ENCODE measurements around the gene STAT5A. TPM values are rescaled to one million over a fixed set of nuclear protein-coding genes. Genes with fewer than 3 reads are reported as not detected.

The STAT5A gene
- total and polyA plus RNA-seq, 9 of the 15 experiments (the other 6 are each of a cell fraction or from before 2014, with no cell fraction given) = 79.9 to 415 (median 196) TPM

DNA sequence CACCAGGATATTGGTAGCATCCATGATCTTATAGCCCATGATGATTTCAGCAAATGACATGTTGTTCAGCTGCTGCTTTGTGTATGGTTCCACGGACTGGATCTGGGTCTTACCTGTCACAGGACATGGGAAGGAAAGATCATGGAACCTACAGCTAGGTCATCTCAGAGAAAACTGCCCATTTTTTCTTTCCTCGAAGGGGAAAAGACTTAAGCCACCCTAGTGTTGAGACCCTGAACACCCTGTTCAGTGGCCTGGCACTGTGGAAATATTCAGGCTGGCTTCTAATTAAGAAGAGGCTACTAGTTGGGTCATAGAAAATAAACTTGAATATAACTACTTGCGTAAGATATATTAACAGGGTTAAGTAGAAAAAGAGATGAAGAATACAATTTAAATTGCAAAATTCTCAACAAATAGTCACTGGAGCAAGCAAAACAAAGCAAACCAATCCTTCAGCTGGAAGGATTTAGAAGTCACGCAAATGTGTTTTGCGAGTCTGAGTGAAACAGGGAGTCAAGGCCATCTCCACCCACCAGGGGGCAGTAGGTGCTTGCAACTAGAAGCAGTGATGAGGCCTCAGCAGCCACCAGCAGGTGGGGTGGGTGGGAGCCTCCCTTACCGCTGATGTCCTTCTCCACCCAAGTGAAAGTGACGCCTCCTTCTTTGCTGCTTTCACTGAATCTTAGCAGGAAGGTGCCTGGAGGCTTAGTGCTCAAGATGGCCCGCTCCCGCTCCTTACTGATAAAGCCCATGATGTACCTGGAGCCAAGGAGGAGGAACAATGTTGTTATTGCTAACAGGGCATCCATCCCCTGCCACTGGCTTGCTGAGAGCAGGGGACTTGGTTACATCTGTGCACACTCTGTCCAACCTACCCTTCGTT, 34.3 kb downstream of the STAT5A start (continued):
- TF ChIP-seq HDAC1 (IDR thresholded peaks at IDR 0.05) (0 out of 4 replicates have a peak, but pooled peaks of 1 of the 2 experiments have one; percentile 25), SMARCA5 (IDR thresholded peaks at IDR 0.05) (no peak), FOXK1 (CRISPR knock-in tag; IDR thresholded peaks at IDR 0.05; ENCODE audit: borderline replicate concordance) (no peak), MEF2D (tag; conservative IDR thresholded peaks at IDR 0.05; ENCODE audit: low read depth) (no peak), ZNF589 (CRISPR knock-in tag; IDR thresholded peaks at IDR 0.05; ENCODE audit: low read depth) (0 out of 2 replicates have a peak, but pooled peaks have one; percentile 33), ZNF23 (CRISPR knock-in tag; IDR thresholded peaks at IDR 0.05) (no peak), ZNF511 (CRISPR knock-in tag; IDR thresholded peaks at IDR 0.05) (0 out of 2 replicates have a peak, but pooled peaks have one; percentile 31), NR2C1 (IDR thresholded peaks at IDR 0.05) (no peak), NR2C1 (tag; IDR thresholded peaks at IDR 0.05) (no peak), DPF2 (IDR thresholded peaks at IDR 0.05) (0 out of 2 replicates have a peak, but pooled peaks have one; percentile 11), ZNF436 (CRISPR knock-in tag; IDR thresholded peaks at IDR 0.05) (no peak), MAFK (IDR thresholded peaks at IDR 0.05; ENCODE audit: low read length) (peak; percentile 26; the same call in 1 of the 2 replicates), ZBTB17 (CRISPR knock-in tag; IDR thresholded peaks at IDR 0.05) (no peak), BRF1 (IDR thresholded peaks at IDR 0.05; ENCODE audit: borderline replicate concordance, extremely low read depth, insufficient read length) (no peak), RNF2 (IDR thresholded peaks at IDR 0.05) (peak; percentile 73), POLR2A (conservative IDR thresholded peaks at IDR 0.05) (no peak), NFE2L1 (tag; IDR thresholded peaks at IDR 0.05; ENCODE audit: borderline replicate concordance, low read depth) (no peak), TCF7L2 (IDR thresholded peaks at IDR 0.05; ENCODE audit: low read depth, low read length) (no peak), NFE2 (IDR thresholded peaks at IDR 0.05; ENCODE audit: low read depth) (peak; percentile 44; the same call in 1 of the 2 replicates), GTF2E2 (tag; IDR thresholded peaks at IDR 0.05) (no peak)
- TF ChIP-seq, protein P1, sequence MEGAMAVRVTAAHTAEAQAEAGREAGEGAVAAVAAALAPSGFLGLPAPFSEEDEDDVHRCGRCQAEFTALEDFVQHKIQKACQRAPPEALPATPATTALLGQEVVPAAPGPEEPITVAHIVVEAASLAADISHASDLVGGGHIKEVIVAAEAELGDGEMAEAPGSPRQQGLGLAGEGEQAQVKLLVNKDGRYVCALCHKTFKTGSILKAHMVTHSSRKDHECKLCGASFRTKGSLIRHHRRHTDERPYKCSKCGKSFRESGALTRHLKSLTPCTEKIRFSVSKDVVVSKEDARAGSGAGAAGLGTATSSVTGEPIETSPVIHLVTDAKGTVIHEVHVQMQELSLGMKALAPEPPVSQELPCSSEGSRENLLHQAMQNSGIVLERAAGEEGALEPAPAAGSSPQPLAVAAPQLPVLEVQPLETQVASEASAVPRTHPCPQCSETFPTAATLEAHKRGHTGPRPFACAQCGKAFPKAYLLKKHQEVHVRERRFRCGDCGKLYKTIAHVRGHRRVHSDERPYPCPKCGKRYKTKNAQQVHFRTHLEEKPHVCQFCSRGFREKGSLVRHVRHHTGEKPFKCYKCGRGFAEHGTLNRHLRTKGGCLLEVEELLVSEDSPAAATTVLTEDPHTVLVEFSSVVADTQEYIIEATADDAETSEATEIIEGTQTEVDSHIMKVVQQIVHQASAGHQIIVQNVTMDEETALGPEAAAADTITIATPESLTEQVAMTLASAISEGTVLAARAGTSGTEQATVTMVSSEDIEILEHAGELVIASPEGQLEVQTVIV (CRISPR knock-in tag; IDR thresholded peaks at IDR 0.05; ENCODE audit: borderline replicate concordance) = no peak
- TF ChIP-seq, protein P2, sequence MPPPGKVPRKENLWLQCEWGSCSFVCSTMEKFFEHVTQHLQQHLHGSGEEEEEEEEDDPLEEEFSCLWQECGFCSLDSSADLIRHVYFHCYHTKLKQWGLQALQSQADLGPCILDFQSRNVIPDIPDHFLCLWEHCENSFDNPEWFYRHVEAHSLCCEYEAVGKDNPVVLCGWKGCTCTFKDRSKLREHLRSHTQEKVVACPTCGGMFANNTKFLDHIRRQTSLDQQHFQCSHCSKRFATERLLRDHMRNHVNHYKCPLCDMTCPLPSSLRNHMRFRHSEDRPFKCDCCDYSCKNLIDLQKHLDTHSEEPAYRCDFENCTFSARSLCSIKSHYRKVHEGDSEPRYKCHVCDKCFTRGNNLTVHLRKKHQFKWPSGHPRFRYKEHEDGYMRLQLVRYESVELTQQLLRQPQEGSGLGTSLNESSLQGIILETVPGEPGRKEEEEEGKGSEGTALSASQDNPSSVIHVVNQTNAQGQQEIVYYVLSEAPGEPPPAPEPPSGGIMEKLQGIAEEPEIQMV (tag; conservative IDR thresholded peaks at IDR 0.05; ENCODE audit: low read depth) = no peak
- TF ChIP-seq, protein P3, sequence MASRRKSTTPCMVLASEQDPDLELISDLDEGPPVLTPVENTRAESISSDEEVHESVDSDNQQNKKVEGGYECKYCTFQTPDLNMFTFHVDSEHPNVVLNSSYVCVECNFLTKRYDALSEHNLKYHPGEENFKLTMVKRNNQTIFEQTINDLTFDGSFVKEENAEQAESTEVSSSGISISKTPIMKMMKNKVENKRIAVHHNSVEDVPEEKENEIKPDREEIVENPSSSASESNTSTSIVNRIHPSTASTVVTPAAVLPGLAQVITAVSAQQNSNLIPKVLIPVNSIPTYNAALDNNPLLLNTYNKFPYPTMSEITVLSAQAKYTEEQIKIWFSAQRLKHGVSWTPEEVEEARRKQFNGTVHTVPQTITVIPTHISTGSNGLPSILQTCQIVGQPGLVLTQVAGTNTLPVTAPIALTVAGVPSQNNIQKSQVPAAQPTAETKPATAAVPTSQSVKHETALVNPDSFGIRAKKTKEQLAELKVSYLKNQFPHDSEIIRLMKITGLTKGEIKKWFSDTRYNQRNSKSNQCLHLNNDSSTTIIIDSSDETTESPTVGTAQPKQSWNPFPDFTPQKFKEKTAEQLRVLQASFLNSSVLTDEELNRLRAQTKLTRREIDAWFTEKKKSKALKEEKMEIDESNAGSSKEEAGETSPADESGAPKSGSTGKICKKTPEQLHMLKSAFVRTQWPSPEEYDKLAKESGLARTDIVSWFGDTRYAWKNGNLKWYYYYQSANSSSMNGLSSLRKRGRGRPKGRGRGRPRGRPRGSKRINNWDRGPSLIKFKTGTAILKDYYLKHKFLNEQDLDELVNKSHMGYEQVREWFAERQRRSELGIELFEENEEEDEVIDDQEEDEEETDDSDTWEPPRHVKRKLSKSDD (conservative IDR thresholded peaks at IDR 0.05; ENCODE audit: low read length) = peak; percentile 77; the same call in 1 of the 2 replicates

Measured in K562 (cell line).